ENCODE results near the gene CNN1.
"Not testable (repeated sequence)": the region's sequence is repeated elsewhere in the genome, so short reads cannot be mapped to it uniquely, and the experiment has no call there.

The CNN1 gene

DNA sequence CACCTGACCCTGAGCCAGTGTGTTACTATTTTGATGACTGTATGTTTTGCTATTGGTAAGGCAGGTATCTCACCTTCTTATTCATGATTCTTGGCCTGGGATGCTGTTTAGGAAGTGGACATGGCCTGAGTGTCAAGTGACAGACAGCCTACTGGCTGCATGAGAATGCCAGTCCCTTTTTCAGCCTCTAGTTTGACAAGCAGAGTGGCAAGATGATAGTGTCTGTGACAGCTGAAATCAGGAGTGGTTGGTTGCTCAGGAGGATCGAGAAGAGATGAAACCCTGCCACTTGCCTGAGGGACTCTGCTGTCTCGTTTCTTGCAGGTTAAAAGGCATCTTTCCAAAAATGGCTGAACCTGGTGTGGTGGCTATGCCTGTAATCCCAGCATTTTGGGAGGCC, 27.5 kb downstream of the CNN1 start:
- DNase-seq (ENCODE audit: low read depth) = no peak

GRCh38 chr19:11570039-11570462, 31.4 kb downstream of the CNN1 start:
- DNase-seq (ENCODE audit: low read depth) = no peak

- not testable (repeated sequence) for DNase-seq (ENCODE audit: low read depth)
Observed at GRCh38 chr19:11573354-11573753, 34.7 kb downstream of the CNN1 start.

DNA sequence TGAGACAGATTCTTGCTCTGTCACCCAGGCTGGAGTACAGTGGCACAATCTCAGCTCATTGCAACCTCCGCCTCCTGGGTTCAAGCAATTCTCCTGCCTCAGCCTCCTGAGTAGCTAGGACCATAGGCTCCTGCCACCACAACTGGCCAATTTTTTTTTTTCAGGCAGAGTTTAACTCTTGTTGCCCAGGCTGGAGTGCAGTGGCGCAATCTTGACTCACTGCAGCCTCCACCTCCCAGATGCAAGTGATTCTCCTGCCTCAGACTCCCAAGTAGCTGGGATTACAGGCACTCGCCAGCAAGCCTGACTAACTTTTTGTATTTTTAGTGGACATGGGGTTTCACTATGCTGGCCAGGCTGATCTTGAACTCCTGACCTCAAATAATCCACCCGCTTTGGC, 35.1 kb downstream of the CNN1 start:
- DNase-seq (ENCODE audit: low read depth) = not testable (repeated sequence)

DNA sequence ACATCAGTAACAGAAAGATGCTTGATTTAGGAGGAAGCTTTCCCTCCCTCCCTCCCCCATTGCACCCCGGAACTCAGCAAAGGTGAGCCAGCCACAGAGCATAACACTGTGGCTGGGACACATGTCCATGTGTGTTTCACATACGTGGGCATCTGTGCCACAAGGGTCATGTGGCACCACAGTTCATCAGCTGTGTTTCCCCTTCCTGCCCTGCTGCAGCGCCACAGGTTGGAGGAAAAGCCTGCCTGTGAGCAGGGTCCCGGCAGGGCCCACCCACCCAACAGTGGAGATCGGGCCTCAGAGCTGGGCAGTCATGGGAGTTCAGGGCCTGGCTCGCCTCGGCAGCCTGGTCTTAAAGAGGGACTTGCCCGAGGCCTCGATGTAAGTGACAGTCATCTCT, 36.0 kb downstream of the CNN1 start:
- no peak for DNase-seq (ENCODE audit: low read depth)

GRCh38 chr19:11576227-11576626, 37.6 kb downstream of the CNN1 start:
- DNase-seq (ENCODE audit: low read depth) = no peak

GRCh38 chr19:11577451-11578257, 39.0 kb downstream of the CNN1 start, which contains the start of gene ACP5:
Gene ACP5 (minus strand): TSS chr19:11577645. CDS start chr19:11577317, 328 bp downstream.
- no peak for DNase-seq (ENCODE audit: low read depth)

- no peak for DNase-seq (ENCODE audit: low read depth)
Observed at GRCh38 chr19:11578258-11579142, 39.8 kb downstream of the CNN1 start.

GRCh38 chr19:11580116-11580515, 41.5 kb downstream of the CNN1 start:
- DNase-seq (ENCODE audit: low read depth) = no peak

- DNase-seq (ENCODE audit: low read depth) = no peak
Observed at GRCh38 chr19:11581740-11582139, 43.1 kb downstream of the CNN1 start.

DNA sequence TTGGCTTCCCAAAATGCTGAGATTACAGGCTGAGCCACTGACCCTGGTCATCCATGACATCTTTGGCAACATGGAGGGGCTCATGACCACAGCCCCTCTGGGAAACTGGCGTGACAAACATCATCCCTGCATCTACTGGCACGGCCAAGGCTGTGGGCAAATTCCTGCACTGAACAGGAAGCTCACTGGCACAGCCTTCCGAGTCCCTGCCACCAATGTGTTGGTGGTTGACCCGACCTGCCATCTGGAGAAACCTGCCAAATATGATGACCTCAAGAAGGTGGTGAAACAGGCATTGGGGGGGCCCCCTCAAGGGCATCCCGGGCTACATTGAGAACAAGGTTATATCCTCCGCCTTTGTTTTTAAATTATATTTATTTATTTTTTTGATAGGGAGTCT, 47.7 kb downstream of the CNN1 start:
- DNase-seq (ENCODE audit: low read depth) = no peak

- DNase-seq (ENCODE audit: low read depth) = no peak
Observed at GRCh38 chr19:11587302-11587974, 48.8 kb downstream of the CNN1 start.

- no peak for DNase-seq (ENCODE audit: low read depth)
Observed at GRCh38 chr19:11587975-11588631, 49.5 kb downstream of the CNN1 start.

GRCh38 chr19:11594084-11594483, 55.4 kb downstream of the CNN1 start:
- DNase-seq (ENCODE audit: low read depth) = no peak

GRCh38 chr19:11596156-11596555, 57.5 kb downstream of the CNN1 start:
- no peak for DNase-seq (ENCODE audit: low read depth)

DNA sequence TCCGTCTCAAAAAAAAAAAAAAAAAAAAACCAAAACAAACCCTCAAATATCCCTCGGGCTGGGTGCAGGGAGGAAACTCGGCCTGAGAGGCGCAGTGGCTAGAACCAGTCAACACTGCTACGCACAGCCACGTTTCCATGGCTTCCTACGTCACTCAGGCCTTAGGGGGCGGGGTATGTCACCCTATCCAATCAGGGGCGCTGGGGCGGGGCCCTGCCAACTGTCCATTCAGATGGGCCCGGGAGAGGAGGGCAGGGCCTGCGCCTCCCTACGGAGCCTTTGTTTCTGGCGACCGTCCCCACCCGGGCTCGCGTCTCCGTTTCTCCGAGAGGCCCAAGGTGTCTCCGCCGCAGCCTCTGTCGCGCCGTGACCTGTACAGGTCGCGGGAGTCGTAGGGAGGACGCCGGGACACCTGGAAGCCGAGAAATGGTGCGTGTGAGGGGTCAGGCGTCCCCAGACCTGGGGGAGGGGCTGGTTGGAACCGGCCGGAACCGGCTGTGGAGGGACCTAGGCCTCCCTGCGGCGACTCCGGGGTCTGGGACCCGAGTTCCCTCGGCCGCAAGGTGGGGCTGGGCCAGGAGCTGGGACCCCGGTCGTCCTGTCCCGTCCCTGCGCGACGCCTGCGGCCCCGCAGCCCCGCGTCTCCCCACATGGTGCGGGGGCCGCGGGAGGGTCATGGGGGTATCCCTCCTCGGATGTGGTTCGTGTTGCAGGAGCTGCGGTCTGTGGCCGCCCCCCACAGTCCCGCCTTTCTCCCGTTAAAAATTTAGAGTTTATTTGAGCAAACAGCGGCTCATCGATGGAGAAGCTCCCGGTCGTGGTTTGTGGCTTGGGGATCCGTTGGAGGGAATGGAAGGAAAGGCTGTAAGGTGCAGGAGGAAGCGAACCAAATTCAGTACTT, 58.8 kb downstream of the CNN1 start, which contains the start of gene ZNF627:
Gene ZNF627 (plus strand): TSS at position 282 of the 901 bp plus-strand sequence. CDS start 145 bp downstream, at position 427.
- DNase-seq (ENCODE audit: low read depth) = peak; percentile 90

DNA sequence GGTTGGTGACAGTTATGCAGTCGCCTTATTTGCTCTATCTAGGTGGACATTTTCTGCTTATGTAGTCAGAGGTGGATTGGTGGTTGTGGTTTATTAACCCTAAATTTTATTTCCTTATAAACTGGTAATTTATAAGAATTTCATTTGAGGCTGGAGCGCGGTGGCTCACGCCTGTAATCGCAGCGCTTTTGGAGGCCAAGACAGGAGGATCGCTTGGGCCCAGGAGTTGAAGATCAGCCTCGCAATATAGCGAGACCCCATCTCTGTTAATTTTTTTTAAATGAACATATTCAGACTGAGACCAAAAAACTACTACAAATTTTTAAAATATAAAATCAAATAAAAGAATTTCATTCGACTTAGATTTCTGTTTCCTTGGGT, 59.4 kb downstream of the CNN1 start:
- DNase-seq (ENCODE audit: low read depth) = no peak

- DNase-seq (ENCODE audit: low read depth) = no peak
Observed at GRCh38 chr19:11598746-11599145, 60.1 kb downstream of the CNN1 start.

DNA sequence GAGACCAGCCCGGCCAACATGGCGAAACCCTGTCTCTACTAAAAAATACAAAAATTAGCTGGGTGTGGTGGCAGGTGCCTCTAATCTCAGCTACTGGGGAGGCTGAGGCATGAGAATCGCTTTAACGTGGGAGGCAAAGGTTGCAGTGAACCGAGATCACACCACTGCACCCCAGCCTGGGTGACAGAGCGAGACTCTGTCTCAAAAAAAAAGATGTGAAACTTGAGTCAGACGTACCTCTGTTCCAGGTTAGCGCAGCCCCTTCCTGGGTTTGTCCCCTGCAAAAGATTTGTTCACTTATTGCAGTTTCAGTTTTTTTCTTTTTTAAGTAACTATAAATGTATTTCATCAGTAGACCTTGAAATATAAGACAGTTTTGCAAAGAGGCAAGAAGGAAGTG, 61.1 kb downstream of the CNN1 start:
- not testable (repeated sequence) for DNase-seq (ENCODE audit: low read depth)
